ENCODE results near the gene THAP2.

GRCh38 chr12:71703206-71703605 is 39.1 kb downstream of the THAP2 start:
- TF ChIP-seq CTCF (conservative IDR thresholded peaks at IDR 0.05 in 1 of 2, IDR thresholded peaks at IDR 0.05 in 1 of 2; ENCODE audit: extremely low read depth in 1 of 2, insufficient read depth in 1 of 2, low read depth in 1 of 2, low read length in 2 of 2) (no peak), EZH2 (IDR thresholded peaks at IDR 0.05; ENCODE audit: borderline replicate concordance, low read length) (no peak)
